ENCODE measurements around the gene C10orf90. TPM values are rescaled to one million over a fixed set of nuclear protein-coding genes. Genes with fewer than 3 reads are reported as not detected.

Gene C10orf90
- total and polyA plus RNA-seq, 4 donors, result 1.7 to 3.4 (median 3.2) TPM

GRCh38 chr10:126583552-126584200, 86.8 kb downstream of the C10orf90 start:
- no peak overlapping the region for H3K4me3 ChIP-seq (ENCODE audit: low read depth, low read length)
- no peak overlapping the region for H3K27ac ChIP-seq (ENCODE audit: low read depth, low read length)

GRCh38 chr10:126581648-126582046, 88.8 kb downstream of the C10orf90 start:
- DNase-seq (ENCODE audit: low read depth in 4 of 6, low spot score in 6 of 6), result no peak
- WGBS (ENCODE audit: insufficient coverage), result 90% methylated on average over 7 of the region's 7 CpGs
- H3K27ac ChIP-seq (ENCODE audit: low read depth, low read length), result no peak overlapping the region
- H3K27me3 ChIP-seq (ENCODE audit: control insufficient read depth, insufficient read depth, low read length), result no peaks in the 10 kb centered on the region
- no peak overlapping the region for H3K4me3 ChIP-seq (ENCODE audit: low read depth, low read length)
- H3K36me3 ChIP-seq (ENCODE audit: control insufficient read depth, insufficient read depth, low read length), result no peaks in the 10 kb centered on the region
- no peaks in the 10 kb centered on the region for H3K9me3 ChIP-seq (ENCODE audit: control insufficient read depth, insufficient read depth, low read length)
- H3K4me1 ChIP-seq (ENCODE audit: control insufficient read depth, insufficient read depth, low read length), result no peaks in the 10 kb centered on the region

More at GRCh38 chr10:126583552-126584200, 86.8 kb downstream of the C10orf90 start:
- Histone ChIP-seq H3K36me3 (ENCODE audit: control insufficient read depth, insufficient read depth, low read length) (no peaks in the 10 kb centered on the region), H3K9me3 (ENCODE audit: control insufficient read depth, insufficient read depth, low read length) (no peaks in the 10 kb centered on the region), H3K27me3 (ENCODE audit: control insufficient read depth, insufficient read depth, low read length) (no peaks in the 10 kb centered on the region), H3K4me1 (ENCODE audit: control insufficient read depth, insufficient read depth, low read length) (no peaks in the 10 kb centered on the region)
- no peak for DNase-seq (ENCODE audit: low read depth in 4 of 6, low spot score in 6 of 6)
- 89% methylated on average over 2 of the region's 6 CpGs for WGBS (ENCODE audit: insufficient coverage)

GRCh38 chr10:126580873-126581647, 89.4 kb downstream of the C10orf90 start:
- Histone ChIP-seq H3K9me3 (ENCODE audit: control insufficient read depth, insufficient read depth, low read length) (no peaks in the 10 kb centered on the region), H3K27me3 (ENCODE audit: control insufficient read depth, insufficient read depth, low read length) (no peaks in the 10 kb centered on the region), H3K36me3 (ENCODE audit: control insufficient read depth, insufficient read depth, low read length) (no peaks in the 10 kb centered on the region), H3K4me3 (ENCODE audit: low read depth, low read length) (no peak overlapping the region), H3K27ac (ENCODE audit: low read depth, low read length) (no peak overlapping the region), H3K4me1 (ENCODE audit: control insufficient read depth, insufficient read depth, low read length) (no peaks in the 10 kb centered on the region)
- DNase-seq (ENCODE audit: low read depth in 4 of 6, low spot score in 6 of 6), result no peak
- 83% methylated on average over 9 of the region's 10 CpGs for WGBS (ENCODE audit: insufficient coverage)

GRCh38 chr10:126576336-126576735, 94.2 kb downstream of the C10orf90 start:
- H3K27me3 ChIP-seq (ENCODE audit: control insufficient read depth, insufficient read depth, low read length), result no peaks in the 10 kb centered on the region
- no peak for DNase-seq (ENCODE audit: low read depth in 4 of 6, low spot score in 6 of 6)
- no peak overlapping the region for H3K27ac ChIP-seq (ENCODE audit: low read depth, low read length)
- H3K4me1 ChIP-seq (ENCODE audit: control insufficient read depth, insufficient read depth, low read length), result peaks cover 2% of the 10 kb centered on the region
- no CpG with 5 or more reads among the region's 2 CpGs for WGBS (ENCODE audit: insufficient coverage)
- no peaks in the 10 kb centered on the region for H3K9me3 ChIP-seq (ENCODE audit: control insufficient read depth, insufficient read depth, low read length)
- H3K4me3 ChIP-seq (ENCODE audit: low read depth, low read length), result no peak overlapping the region
- no peaks in the 10 kb centered on the region for H3K36me3 ChIP-seq (ENCODE audit: control insufficient read depth, insufficient read depth, low read length)

GRCh38 chr10:126570621-126571602, 99.6 kb downstream of the C10orf90 start:
- H3K4me3 ChIP-seq (ENCODE audit: low read depth, low read length), result no peak overlapping the region
- peak in 1 of 6 donors; percentile 77 for DNase-seq (ENCODE audit: low read depth in 4 of 6, low spot score in 6 of 6)
- H3K27me3 ChIP-seq (ENCODE audit: control insufficient read depth, insufficient read depth, low read length), result no peaks in the 10 kb centered on the region
- no peaks in the 10 kb centered on the region for H3K36me3 ChIP-seq (ENCODE audit: control insufficient read depth, insufficient read depth, low read length)
- no peak overlapping the region for H3K27ac ChIP-seq (ENCODE audit: low read depth, low read length)
- H3K4me1 ChIP-seq (ENCODE audit: control insufficient read depth, insufficient read depth, low read length), result peaks cover 11% of the 10 kb centered on the region
- H3K9me3 ChIP-seq (ENCODE audit: control insufficient read depth, insufficient read depth, low read length), result no peaks in the 10 kb centered on the region
- WGBS (ENCODE audit: insufficient coverage), result 25% methylated on average over 6 of the region's 12 CpGs

- Histone ChIP-seq H3K27me3 (ENCODE audit: control insufficient read depth, insufficient read depth, low read length) (no peaks in the 10 kb centered on the region), H3K27ac (ENCODE audit: low read depth, low read length) (no peak overlapping the region), H3K9me3 (ENCODE audit: control insufficient read depth, insufficient read depth, low read length) (no peaks in the 10 kb centered on the region), H3K4me3 (ENCODE audit: low read depth, low read length) (no peak overlapping the region), H3K36me3 (ENCODE audit: control insufficient read depth, insufficient read depth, low read length) (no peaks in the 10 kb centered on the region), H3K4me1 (ENCODE audit: control insufficient read depth, insufficient read depth, low read length) (peaks cover 11% of the 10 kb centered on the region)
- peak in 1 of 6 donors; percentile 66 for DNase-seq (ENCODE audit: low read depth in 4 of 6, low spot score in 6 of 6)
- 50% methylated on average over 1 of the region's 4 CpGs for WGBS (ENCODE audit: insufficient coverage)
Observed at GRCh38 chr10:126570245-126570570, 100.3 kb downstream of the C10orf90 start.

- peaks cover 11% of the 10 kb centered on the region for H3K4me1 ChIP-seq (ENCODE audit: control insufficient read depth, insufficient read depth, low read length)
- no peaks in the 10 kb centered on the region for H3K36me3 ChIP-seq (ENCODE audit: control insufficient read depth, insufficient read depth, low read length)
- H3K9me3 ChIP-seq (ENCODE audit: control insufficient read depth, insufficient read depth, low read length), result no peaks in the 10 kb centered on the region
- no peak overlapping the region for H3K4me3 ChIP-seq (ENCODE audit: low read depth, low read length)
- H3K27me3 ChIP-seq (ENCODE audit: control insufficient read depth, insufficient read depth, low read length), result no peaks in the 10 kb centered on the region
- no peak overlapping the region for H3K27ac ChIP-seq (ENCODE audit: low read depth, low read length)
- 23% methylated on average over 5 of the region's 8 CpGs for WGBS (ENCODE audit: insufficient coverage)
- DNase-seq (ENCODE audit: low read depth in 4 of 6, low spot score in 6 of 6), result peak in 2 of 6 donors; percentile 17 to 81
Observed at GRCh38 chr10:126569513-126570244, 100.8 kb downstream of the C10orf90 start.

- 77% methylated on average over 5 of the region's 7 CpGs for WGBS (ENCODE audit: insufficient coverage)
Observed at GRCh38 chr10:126568809-126569385, 101.6 kb downstream of the C10orf90 start.

GRCh38 chr10:126565871-126566270, 104.6 kb downstream of the C10orf90 start:
- no peak overlapping the region for H3K27ac ChIP-seq (ENCODE audit: low read depth, low read length)
- 100% methylated on average over 1 of the region's 3 CpGs for WGBS (ENCODE audit: insufficient coverage)

More at GRCh38 chr10:126568809-126569385, 101.6 kb downstream of the C10orf90 start:
- no peak for DNase-seq (ENCODE audit: low read depth in 4 of 6, low spot score in 6 of 6)
- Histone ChIP-seq H3K4me1 (ENCODE audit: control insufficient read depth, insufficient read depth, low read length) (peaks cover 15% of the 10 kb centered on the region), H3K27ac (ENCODE audit: low read depth, low read length) (no peak overlapping the region), H3K9me3 (ENCODE audit: control insufficient read depth, insufficient read depth, low read length) (no peaks in the 10 kb centered on the region), H3K27me3 (ENCODE audit: control insufficient read depth, insufficient read depth, low read length) (no peaks in the 10 kb centered on the region), H3K4me3 (ENCODE audit: low read depth, low read length) (no peak overlapping the region), H3K36me3 (ENCODE audit: control insufficient read depth, insufficient read depth, low read length) (no peaks in the 10 kb centered on the region)

More at GRCh38 chr10:126565871-126566270, 104.6 kb downstream of the C10orf90 start:
- Histone ChIP-seq H3K4me1 (ENCODE audit: control insufficient read depth, insufficient read depth, low read length) (peaks cover 23% of the 10 kb centered on the region), H3K27me3 (ENCODE audit: control insufficient read depth, insufficient read depth, low read length) (no peaks in the 10 kb centered on the region), H3K9me3 (ENCODE audit: control insufficient read depth, insufficient read depth, low read length) (no peaks in the 10 kb centered on the region), H3K4me3 (ENCODE audit: low read depth, low read length) (no peak overlapping the region), H3K36me3 (ENCODE audit: control insufficient read depth, insufficient read depth, low read length) (no peaks in the 10 kb centered on the region)
- no peak for DNase-seq (ENCODE audit: low read depth in 4 of 6, low spot score in 6 of 6)
